GM12873 (cell line): ENCODE measurements around the gene PDE8B.

Experiments used
- CTCF ChIP-seq: IDR thresholded peaks from 2 replicates; pipeline ENCODE4 v1.5.1; 2012; ENCODE audit warnings: low read depth, mild to moderate bottlenecking, moderate library complexity, low read length, control low read depth; ENCODE audit not compliant: insufficient read depth; ENCODE audit errors: missing control alignments

Gene PDE8B

GRCh38 chr5:77427998-77428397 lies 217.5 kb downstream of the PDE8B start:
- TF ChIP-seq CTCF, result no peak

- no peak for TF ChIP-seq CTCF
Measured at GRCh38 chr5:77428526-77428925, 218.0 kb downstream of the PDE8B start.

- TF ChIP-seq CTCF, result no peak
Measured at GRCh38 chr5:77430726-77431125, 220.2 kb downstream of the PDE8B start.

GRCh38 chr5:77431286-77431685 lies 220.8 kb downstream of the PDE8B start:
- no peak for TF ChIP-seq CTCF

- no peak for TF ChIP-seq CTCF
Measured at GRCh38 chr5:77431719-77432118, 221.2 kb downstream of the PDE8B start.

GRCh38 chr5:77437194-77437593 lies 226.7 kb downstream of the PDE8B start:
- TF ChIP-seq CTCF, result no peak

- TF ChIP-seq CTCF, result no peak
Measured at GRCh38 chr5:77438071-77438470, 227.6 kb downstream of the PDE8B start.

GRCh38 chr5:77443670-77444069 lies 233.2 kb downstream of the PDE8B start:
- no peak for TF ChIP-seq CTCF
